ENCODE data around the gene RGPD4.
"Not testable (repeated sequence)": the region's sequence is repeated elsewhere in the genome, so short reads cannot be mapped to it uniquely, and the experiment has no call there.

The RGPD4 gene

GRCh38 chr2:107826749-107827148 is at the start of gene RGPD4:
TSS of gene RGPD4 (plus strand) at chr2:107826892. CDS start at chr2:107827014, 122 bp downstream.
- not testable (repeated sequence) for DNase-seq

- DNase-seq, result no peak
These were observed 48.7 kb upstream of the RGPD4 start for GRCh38 chr2:107777974-107778373.

- DNase-seq, result no peak
These were observed 40.9 kb upstream of the RGPD4 start for GRCh38 chr2:107785756-107786155.

- no peak for DNase-seq
These were observed 35.9 kb upstream of the RGPD4 start for GRCh38 chr2:107790837-107791236.

- peak; percentile 78 for DNase-seq
These were observed 25.2 kb upstream of the RGPD4 start for GRCh38 chr2:107801498-107801897.

GRCh38 chr2:107804608-107805498 is 21.8 kb upstream of the RGPD4 start:
- DNase-seq, result no peak

- peak; percentile 50 for DNase-seq
These were observed 19.8 kb upstream of the RGPD4 start for GRCh38 chr2:107806901-107807300.

GRCh38 chr2:107807988-107808387 is 18.7 kb upstream of the RGPD4 start:
- peak; percentile 77 for DNase-seq

- peak; percentile 66 for DNase-seq
These were observed 17.7 kb upstream of the RGPD4 start for GRCh38 chr2:107808959-107809358.

GRCh38 chr2:107809835-107810234 is 16.9 kb upstream of the RGPD4 start:
- peak; percentile 85 for DNase-seq

- DNase-seq, result peak; percentile 62
These were observed 16.0 kb upstream of the RGPD4 start for GRCh38 chr2:107810734-107811133.

- DNase-seq, result no peak
These were observed 15.3 kb upstream of the RGPD4 start for GRCh38 chr2:107811411-107811810.

- DNase-seq, result no peak
These were observed 14.7 kb upstream of the RGPD4 start for GRCh38 chr2:107812006-107812405.

GRCh38 chr2:107817378-107817777 is 9.3 kb upstream of the RGPD4 start:
- DNase-seq, result no peak

GRCh38 chr2:107822302-107822701 is 4.4 kb upstream of the RGPD4 start:
- no peak for DNase-seq

- DNase-seq, result no peak
These were observed 2.1 kb upstream of the RGPD4 start for GRCh38 chr2:107824451-107825205.

GRCh38 chr2:107825206-107825563 is 1.5 kb upstream of the RGPD4 start:
- no peak for DNase-seq

GRCh38 chr2:107829514-107829913 is 2.8 kb downstream of the RGPD4 start:
- not testable (repeated sequence) for DNase-seq

- DNase-seq, result not testable (repeated sequence)
These were observed 6.5 kb downstream of the RGPD4 start for GRCh38 chr2:107833152-107833551.

GRCh38 chr2:107833618-107834017 is 6.9 kb downstream of the RGPD4 start:
- DNase-seq, result not testable (repeated sequence)

- DNase-seq, result not testable (repeated sequence)
These were observed 89.4 kb downstream of the RGPD4 start for GRCh38 chr2:107916121-107916520.

- not testable (repeated sequence) for DNase-seq
These were observed 90.1 kb downstream of the RGPD4 start for GRCh38 chr2:107916696-107917370.

- DNase-seq, result no peak
These were observed 100.4 kb downstream of the RGPD4 start for GRCh38 chr2:107927034-107927534.
